Left ventricle myocardium inferior (tissue), 1 donor: ENCODE data around the gene SEPSECS. TPM values are rescaled to one million over a fixed set of nuclear protein-coding genes. Genes with fewer than 3 reads are reported as not detected.

ENCODE experiments used
- DNase-seq: peaks from one replicate; pipeline ENCODE4 v3.0.0-alpha.2; 2020
- H3K27ac ChIP-seq: fragments of 200-600 bp; replicated peaks from 2 replicates; pipeline ENCODE4 v1.8.0; 2021
- H3K27me3 ChIP-seq: fragments of 200-600 bp; 2 replicates; pipeline ENCODE4 v1.8.0; 2021; ENCODE audit warnings: low read depth
- H3K36me3 ChIP-seq: fragments of 200-600 bp; 2 replicates; pipeline ENCODE4 v1.8.0; 2021
- H3K4me1 ChIP-seq: fragments of 200-600 bp; 2 replicates; pipeline ENCODE4 v1.8.0; 2021
- H3K4me3 ChIP-seq: fragments of 200-600 bp; 2 replicates; pipeline ENCODE4 v1.8.0; 2021; ENCODE audit warnings: mild to moderate bottlenecking, moderate library complexity
- H3K9me3 ChIP-seq: fragments of 200-600 bp; replicated peaks from 2 replicates; pipeline ENCODE4 v1.8.0; 2021
- intact Hi-C: fragments of 100-400 bp; cut with micrococcal nuclease; formaldehyde crosslinking; loops from one replicate; pipeline ENCODE4 v1.11.0; 2022
- total RNA-seq: library from RNA; stranded (reverse); fragmentation: NEBNext Ultra II Directional; extraction: Animal tissue kit (Norgen Biotek cat#: 25700); gene quantifications from one replicate; pipeline ENCODE4 v1.2.1, GENCODE V29; 2021
- TF ChIP-seq, protein P1 (sequence below): fragments of 200-600 bp; IDR thresholded peaks from 2 replicates; pipeline ENCODE4 v1.8.0; 2021; ENCODE audit warnings: antibody characterized with exemption, mild to moderate bottlenecking, borderline replicate concordance
- donor health status: DM: no; HTN: yes; CAD: no; lungs with severe emphysema.

The SEPSECS gene
- total RNA-seq, 1 donor from 2014 or later: 4.9 TPM

DNA sequence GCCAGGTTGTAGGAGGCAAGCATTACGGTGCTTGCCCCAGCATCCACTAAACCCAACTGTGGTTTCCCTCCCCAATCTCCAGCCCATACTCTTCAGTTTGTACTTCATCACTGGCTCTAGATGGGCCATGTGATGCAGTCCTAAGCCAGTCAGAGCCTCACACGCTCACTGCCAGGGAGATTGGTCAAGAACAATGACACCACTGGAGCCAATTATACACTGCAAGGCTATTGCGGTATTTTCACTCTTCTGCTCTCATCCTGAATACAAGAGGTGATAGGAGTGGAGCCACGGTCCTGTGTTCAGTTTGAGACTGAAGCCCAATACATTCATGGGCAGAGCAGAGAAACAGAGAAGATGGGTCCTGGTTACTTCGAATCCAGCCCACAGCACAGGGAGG is 58.4 kb downstream of the SEPSECS start:
- H3K4me3 ChIP-seq: no peak overlapping the region
- no peaks in the 10 kb centered on the region for H3K36me3 ChIP-seq
- intact Hi-C loops: no loop called here
- no peaks in the 10 kb centered on the region for H3K9me3 ChIP-seq
- DNase-seq: no peak
- H3K27ac ChIP-seq: peak overlapping the region; percentile 77
- H3K27me3 ChIP-seq: no peaks in the 10 kb centered on the region
- TF ChIP-seq, protein P1, sequence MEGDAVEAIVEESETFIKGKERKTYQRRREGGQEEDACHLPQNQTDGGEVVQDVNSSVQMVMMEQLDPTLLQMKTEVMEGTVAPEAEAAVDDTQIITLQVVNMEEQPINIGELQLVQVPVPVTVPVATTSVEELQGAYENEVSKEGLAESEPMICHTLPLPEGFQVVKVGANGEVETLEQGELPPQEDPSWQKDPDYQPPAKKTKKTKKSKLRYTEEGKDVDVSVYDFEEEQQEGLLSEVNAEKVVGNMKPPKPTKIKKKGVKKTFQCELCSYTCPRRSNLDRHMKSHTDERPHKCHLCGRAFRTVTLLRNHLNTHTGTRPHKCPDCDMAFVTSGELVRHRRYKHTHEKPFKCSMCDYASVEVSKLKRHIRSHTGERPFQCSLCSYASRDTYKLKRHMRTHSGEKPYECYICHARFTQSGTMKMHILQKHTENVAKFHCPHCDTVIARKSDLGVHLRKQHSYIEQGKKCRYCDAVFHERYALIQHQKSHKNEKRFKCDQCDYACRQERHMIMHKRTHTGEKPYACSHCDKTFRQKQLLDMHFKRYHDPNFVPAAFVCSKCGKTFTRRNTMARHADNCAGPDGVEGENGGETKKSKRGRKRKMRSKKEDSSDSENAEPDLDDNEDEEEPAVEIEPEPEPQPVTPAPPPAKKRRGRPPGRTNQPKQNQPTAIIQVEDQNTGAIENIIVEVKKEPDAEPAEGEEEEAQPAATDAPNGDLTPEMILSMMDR: no peak
- H3K4me1 ChIP-seq: peaks cover 49% of the 10 kb centered on the region

DNA sequence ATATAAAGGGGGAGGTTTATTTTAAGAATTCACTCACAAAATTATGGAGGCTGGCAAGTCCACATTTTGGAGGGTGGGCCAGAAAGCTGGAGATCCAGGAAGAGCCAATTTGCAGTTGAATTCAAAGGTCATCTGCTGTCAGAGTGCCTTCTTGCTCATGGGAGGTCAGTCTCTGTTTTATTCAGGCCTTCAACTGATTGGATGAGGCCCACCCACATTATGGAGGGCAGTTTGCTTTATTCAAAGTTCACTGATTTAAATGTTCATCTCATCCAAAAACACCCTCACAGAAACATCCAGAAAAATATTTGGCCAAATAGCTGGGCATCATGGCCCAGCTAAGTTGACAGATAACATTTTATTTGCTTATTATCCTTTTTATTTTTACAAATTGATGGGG is 59.5 kb downstream of the SEPSECS start:
- Histone ChIP-seq H3K9me3 (no peaks in the 10 kb centered on the region), H3K4me3 (no peak overlapping the region), H3K27me3 (no peaks in the 10 kb centered on the region), H3K36me3 (no peaks in the 10 kb centered on the region), H3K27ac (peak overlapping the region; percentile 90), H3K4me1 (peaks cover 49% of the 10 kb centered on the region)
- TF ChIP-seq, protein P1: no peak
- DNase-seq: no peak
- intact Hi-C loops: no loop called here

- Histone ChIP-seq H3K9me3 (no peaks in the 10 kb centered on the region), H3K36me3 (no peaks in the 10 kb centered on the region), H3K27ac (peak overlapping the region; percentile 90), H3K4me3 (no peak overlapping the region), H3K27me3 (no peaks in the 10 kb centered on the region), H3K4me1 (peaks cover 47% of the 10 kb centered on the region)
- intact Hi-C loops: no loop called here
- TF ChIP-seq, protein P1: no peak
- DNase-seq: no peak
Measured at GRCh38 chr4:25100021-25100555, 60.2 kb downstream of the SEPSECS start.

GRCh38 chr4:25098964-25099891 is 61.0 kb downstream of the SEPSECS start:
- Histone ChIP-seq H3K36me3 (no peaks in the 10 kb centered on the region), H3K9me3 (no peaks in the 10 kb centered on the region), H3K4me1 (peaks cover 39% of the 10 kb centered on the region), H3K27ac (peak overlapping the region; percentile 90), H3K4me3 (peak overlapping the region; percentile 29), H3K27me3 (no peaks in the 10 kb centered on the region)
- TF ChIP-seq, protein P1: no peak
- intact Hi-C loops: no loop called here
- peak; percentile 90 for DNase-seq

DNA sequence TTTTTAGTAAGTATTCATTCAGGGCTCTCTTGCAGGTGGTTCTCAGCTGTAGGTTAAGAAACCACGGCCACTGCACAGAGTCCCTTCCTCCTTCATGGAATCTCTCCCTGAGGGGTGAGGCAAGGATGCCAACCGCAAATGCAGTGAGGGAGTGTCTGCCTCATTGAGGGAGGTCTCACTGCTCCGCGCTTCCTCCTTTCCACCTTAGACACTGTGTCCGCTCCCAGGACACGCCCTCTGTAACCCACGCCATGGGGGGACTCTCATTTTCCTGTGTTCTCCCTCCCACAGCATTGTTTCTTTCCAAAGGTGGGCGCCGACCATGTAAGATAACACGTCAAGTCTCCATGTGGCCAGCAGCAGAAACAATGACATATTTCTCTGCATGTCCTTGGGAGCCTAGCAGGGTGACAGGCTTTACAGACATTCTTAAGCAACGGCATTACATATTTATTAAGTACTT is 63.2 kb downstream of the SEPSECS start:
- Histone ChIP-seq H3K36me3 (no peaks in the 10 kb centered on the region), H3K4me1 (peaks cover 25% of the 10 kb centered on the region), H3K27me3 (no peaks in the 10 kb centered on the region), H3K9me3 (peaks cover 10% of the 10 kb centered on the region), H3K27ac (no peak overlapping the region), H3K4me3 (no peak overlapping the region)
- DNase-seq: no peak
- TF ChIP-seq, protein P1: no peak
- intact Hi-C loops: no loop called here
